ENCODE data around the gene ITM2B. TPM values are rescaled to one million over a fixed set of nuclear protein-coding genes. Genes with fewer than 3 reads are reported as not detected.
"Not testable (repeated sequence)": the region's sequence is repeated elsewhere in the genome, so short reads cannot be mapped to it uniquely, and the experiment has no call there.

Gene ITM2B
- total and polyA plus RNA-seq, 2 donors (not counting 1 experiment from before 2014, with no cell fraction given): 122 to 177 TPM

- H3K27me3 Mint-ChIP-seq; H3K27ac ChIP-seq (ENCODE audit: low read length in 2 of 2); H3K4me3 ChIP-seq (ENCODE audit: control extremely low read depth in 1 of 5, extremely low read depth in 1 of 5, insufficient read depth in 1 of 5, low read depth in 2 of 5, low read length in 4 of 5); H3K27me3 ChIP-seq (replicated peaks in 1 of 4; ENCODE audit: control extremely low read depth in 1 of 4, control insufficient read depth in 3 of 4, insufficient read depth in 4 of 4, low read length in 3 of 4); H3K9me3 ChIP-seq (ENCODE audit: control extremely low read depth in 1 of 3, control insufficient read depth in 2 of 3, insufficient read depth in 1 of 3, low read length in 2 of 3); H3K9me3 Mint-ChIP-seq (ENCODE audit: insufficient read depth); H2AFZ ChIP-seq (ENCODE audit: insufficient read depth, low read depth, low read length, poor library complexity, severe bottlenecking); H3K36me3 ChIP-seq (replicated peaks in 1 of 2; ENCODE audit: control extremely low read depth in 1 of 2, control insufficient read depth in 1 of 2, extremely low read depth in 1 of 2, insufficient read depth in 2 of 2, low read length in 1 of 2); H3K27ac Mint-ChIP-seq; ATAC-seq (ENCODE audit: low read depth); POLR2A ChIA-PET; DNase-seq; H4K20me1 ChIP-seq (ENCODE audit: control insufficient read depth, insufficient read depth, low read length, poor library complexity, severe bottlenecking); H3K4me3 Mint-ChIP-seq; H3K9ac ChIP-seq (ENCODE audit: low read length); H3K4me2 ChIP-seq (replicated peaks; ENCODE audit: low read depth, low read length, poor library complexity, severe bottlenecking); H3K4me1 ChIP-seq (ENCODE audit: control insufficient read depth in 2 of 2, insufficient read depth in 2 of 2, low read length in 2 of 2); H3K79me2 ChIP-seq (ENCODE audit: control insufficient read depth, insufficient read depth, low read length); intact Hi-C loops (cut with micrococcal nuclease); CTCF ChIA-PET: not testable (repeated sequence)
- no CpG with 5 or more reads among the region's 1 CpG for WGBS (ENCODE audit: insufficient coverage)
- peaks cover 11% of the 10 kb centered on the region for H3K4me1 Mint-ChIP-seq
Observed at GRCh38 chr13:48215511-48216203, 17.3 kb upstream of the ITM2B start.

GRCh38 chr13:48216204-48216711 is 16.7 kb upstream of the ITM2B start:
- TF ChIP-seq EZH2 (IDR thresholded peaks at IDR 0.05; ENCODE audit: borderline replicate concordance, insufficient read depth, low read depth, low read length, poor library complexity, severe bottlenecking): no peak
- no peak for TF ChIP-seq CTCF (IDR thresholded peaks at IDR 0.05)
- ATAC-seq (ENCODE audit: low read depth) (no peak), DNase-seq (no peak)
- 100% methylated on average over 2 of the region's 2 CpGs for WGBS (ENCODE audit: insufficient coverage)
- H3K9me3 ChIP-seq (ENCODE audit: control extremely low read depth in 1 of 3, control insufficient read depth in 2 of 3, insufficient read depth in 1 of 3, low read length in 2 of 3): peaks cover 0 to 7% (median 5%) of the 10 kb centered on the region in 3 donors
- H3K9ac ChIP-seq (ENCODE audit: low read length): no peak overlapping the region
- intact Hi-C loops (cut with micrococcal nuclease): no loop called here
- Mint-ChIP-seq H3K27me3 (peaks cover 7% of the 10 kb centered on the region), H3K9me3 (ENCODE audit: insufficient read depth) (no peaks in the 10 kb centered on the region), H3K4me1 (peaks cover 17% of the 10 kb centered on the region), H3K4me3 (no peak overlapping the region), H3K27ac (no peak overlapping the region)
- H2AFZ ChIP-seq (ENCODE audit: insufficient read depth, low read depth, low read length, poor library complexity, severe bottlenecking): no peak overlapping the region
- ChIA-PET CTCF (no interaction called here), POLR2A (no interaction called here)
- no peak overlapping the region for H3K4me2 ChIP-seq (replicated peaks; ENCODE audit: low read depth, low read length, poor library complexity, severe bottlenecking)
- H3K27me3 ChIP-seq (replicated peaks in 1 of 4; ENCODE audit: control extremely low read depth in 1 of 4, control insufficient read depth in 3 of 4, insufficient read depth in 4 of 4, low read length in 3 of 4): no peaks in the 10 kb centered on the region
- H3K27ac ChIP-seq (ENCODE audit: low read length in 2 of 2): no peak overlapping the region
- peaks cover 13 to 14% of the 10 kb centered on the region in 2 donors for H3K4me1 ChIP-seq (ENCODE audit: control insufficient read depth in 2 of 2, insufficient read depth in 2 of 2, low read length in 2 of 2)
- H4K20me1 ChIP-seq (ENCODE audit: control insufficient read depth, insufficient read depth, low read length, poor library complexity, severe bottlenecking): no peaks in the 10 kb centered on the region
- no peaks in the 10 kb centered on the region for H3K79me2 ChIP-seq (ENCODE audit: control insufficient read depth, insufficient read depth, low read length)
- H3K36me3 ChIP-seq (replicated peaks in 1 of 2; ENCODE audit: control extremely low read depth in 1 of 2, control insufficient read depth in 1 of 2, extremely low read depth in 1 of 2, insufficient read depth in 2 of 2, low read length in 1 of 2): no peaks in the 10 kb centered on the region
- H3K4me3 ChIP-seq (ENCODE audit: control extremely low read depth in 1 of 5, extremely low read depth in 1 of 5, insufficient read depth in 1 of 5, low read depth in 2 of 5, low read length in 4 of 5): no peak overlapping the region
